Stimulated activated CD8-positive, alpha-beta memory T cell treated with anti-CD3 and anti-CD28 coated beads, Interleukin-15, amount 100 ng/mL, for 1 hour (primary cell): ENCODE results near the gene CCL4L2.
"Not testable (repeated sequence)": the region's sequence is repeated elsewhere in the genome, so short reads cannot be mapped to it uniquely, and the experiment has no call there.

Experiments
- DNase-seq: peaks from one replicate; pipeline ENCODE4 v3.0.0-alpha.2; 2020; ENCODE audit warnings: low read depth

CCL4L2 gene

GRCh38 chr17:36221581-36222100, 10.8 kb downstream of the CCL4L2 start:
- DNase-seq = not testable (repeated sequence)

- DNase-seq = not testable (repeated sequence)
These were observed 12.1 kb downstream of the CCL4L2 start for GRCh38 chr17:36222967-36223366.

- not testable (repeated sequence) for DNase-seq
These were observed 18.8 kb downstream of the CCL4L2 start for GRCh38 chr17:36229644-36230043.

- not testable (repeated sequence) for DNase-seq
These were observed 31.2 kb downstream of the CCL4L2 start for GRCh38 chr17:36242046-36242445.
